ENCODE results near the gene STEAP1.

Gene STEAP1

DNA sequence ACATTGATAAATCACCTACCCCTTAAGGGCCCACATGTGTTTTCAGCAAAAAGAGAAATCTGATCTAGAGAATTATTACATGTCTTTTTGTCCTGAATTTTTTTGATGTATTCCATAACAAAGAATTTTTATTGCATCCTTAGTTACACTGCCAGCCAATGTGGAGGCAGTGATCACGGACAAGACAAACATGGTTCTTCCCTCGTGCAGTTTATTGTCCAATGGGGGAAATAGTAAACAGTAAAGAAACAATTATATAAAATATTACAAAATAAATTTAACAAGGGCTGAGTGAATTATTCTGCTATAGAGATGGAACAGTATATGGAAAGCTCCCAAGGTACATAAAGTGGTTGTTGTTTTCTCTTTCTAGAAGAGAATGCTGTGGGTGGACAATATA is 59.3 kb downstream of the STEAP1 start:
- no peak for DNase-seq

Measured in NCI-H510A treated with DMSO at 0.1 percent for 48 hours (cell line).